ENCODE results near the gene TMEM131. TPM values are rescaled to one million over a fixed set of nuclear protein-coding genes. Genes with fewer than 3 reads are reported as not detected.

The TMEM131 gene
- total and polyA plus RNA-seq, 2 of the 8 experiments (the other 6 are each of a cell fraction or from before 2014, with no cell fraction given) = 9.7 to 22.9 TPM

DNA sequence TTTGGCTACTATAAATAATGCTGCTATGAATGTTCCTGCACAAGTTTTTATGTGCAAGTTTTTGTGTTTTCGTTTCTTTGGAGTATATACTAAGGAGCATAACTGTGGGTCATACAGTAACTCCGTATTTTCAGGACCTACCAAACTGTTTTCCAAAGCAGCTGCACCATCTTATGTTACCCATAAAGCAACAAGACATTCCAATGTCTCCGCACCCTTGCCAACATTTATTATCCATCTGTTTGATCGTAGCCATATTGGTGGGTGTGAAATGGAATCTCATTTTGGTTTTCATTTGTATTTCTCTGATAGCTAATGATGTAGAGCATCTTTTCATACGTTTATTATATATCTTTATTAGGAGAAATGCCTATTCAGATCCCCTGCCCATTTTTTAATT lies 13.8 kb downstream of the TMEM131 start (continued):
- no peak for TF ChIP-seq SAP30 (IDR thresholded peaks at IDR 0.05; ENCODE audit: insufficient read depth, insufficient replicate concordance, low read length)
- TF ChIP-seq, protein P1, sequence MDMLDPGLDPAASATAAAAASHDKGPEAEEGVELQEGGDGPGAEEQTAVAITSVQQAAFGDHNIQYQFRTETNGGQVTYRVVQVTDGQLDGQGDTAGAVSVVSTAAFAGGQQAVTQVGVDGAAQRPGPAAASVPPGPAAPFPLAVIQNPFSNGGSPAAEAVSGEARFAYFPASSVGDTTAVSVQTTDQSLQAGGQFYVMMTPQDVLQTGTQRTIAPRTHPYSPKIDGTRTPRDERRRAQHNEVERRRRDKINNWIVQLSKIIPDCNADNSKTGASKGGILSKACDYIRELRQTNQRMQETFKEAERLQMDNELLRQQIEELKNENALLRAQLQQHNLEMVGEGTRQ (IDR thresholded peaks at IDR 0.05; ENCODE audit: low read length) = no peak
- no peak for TF ChIP-seq EGR1 (IDR thresholded peaks at IDR 0.05; ENCODE audit: borderline replicate concordance, low read depth, low read length)
- TF ChIP-seq, protein P2, sequence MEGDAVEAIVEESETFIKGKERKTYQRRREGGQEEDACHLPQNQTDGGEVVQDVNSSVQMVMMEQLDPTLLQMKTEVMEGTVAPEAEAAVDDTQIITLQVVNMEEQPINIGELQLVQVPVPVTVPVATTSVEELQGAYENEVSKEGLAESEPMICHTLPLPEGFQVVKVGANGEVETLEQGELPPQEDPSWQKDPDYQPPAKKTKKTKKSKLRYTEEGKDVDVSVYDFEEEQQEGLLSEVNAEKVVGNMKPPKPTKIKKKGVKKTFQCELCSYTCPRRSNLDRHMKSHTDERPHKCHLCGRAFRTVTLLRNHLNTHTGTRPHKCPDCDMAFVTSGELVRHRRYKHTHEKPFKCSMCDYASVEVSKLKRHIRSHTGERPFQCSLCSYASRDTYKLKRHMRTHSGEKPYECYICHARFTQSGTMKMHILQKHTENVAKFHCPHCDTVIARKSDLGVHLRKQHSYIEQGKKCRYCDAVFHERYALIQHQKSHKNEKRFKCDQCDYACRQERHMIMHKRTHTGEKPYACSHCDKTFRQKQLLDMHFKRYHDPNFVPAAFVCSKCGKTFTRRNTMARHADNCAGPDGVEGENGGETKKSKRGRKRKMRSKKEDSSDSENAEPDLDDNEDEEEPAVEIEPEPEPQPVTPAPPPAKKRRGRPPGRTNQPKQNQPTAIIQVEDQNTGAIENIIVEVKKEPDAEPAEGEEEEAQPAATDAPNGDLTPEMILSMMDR (IDR thresholded peaks at IDR 0.05; ENCODE audit: control extremely low read depth in 1 of 3, insufficient read depth in 1 of 3, low read depth in 1 of 3, low read length in 3 of 3) = no peak

All from H1 (cell line).